Mesenchymal stem cell (in vitro differentiated cells and primary cell): Measurements from ENCODE around the gene ANTXRL.
"Not testable (repeated sequence)": the region's sequence is repeated elsewhere in the genome, so short reads cannot be mapped to it uniquely, and the experiment has no call there.

ENCODE experiments used
- DNase-seq: peaks from one replicate; pipeline ENCODE4 v3.0.0-alpha.2; 2013
- H2AFZ ChIP-seq: one replicate; pipeline ENCODE4 v1.6.1; 2013; ENCODE audit warnings: low read depth, mild to moderate bottlenecking, control low read depth, inconsistent platforms, low read length, moderate library complexity
- H2AK5ac ChIP-seq: 2 replicates; pipeline ENCODE4 v1.6.1; 2013; ENCODE audit warnings: low read length, moderate library complexity, mild to moderate bottlenecking, inconsistent platforms; ENCODE audit not compliant: severe bottlenecking
- H2BK120ac ChIP-seq: one replicate; pipeline ENCODE4 v1.6.1; 2013; ENCODE audit warnings: low read depth, mild to moderate bottlenecking, inconsistent platforms, low read length, moderate library complexity
- H2BK12ac ChIP-seq, 2 experiments: one replicate each; pipeline ENCODE4 v1.6.1; 2013; ENCODE audit warnings: inconsistent platforms in 2 of 2, low read length in 2 of 2, mild to moderate bottlenecking in 2 of 2, moderate library complexity in 2 of 2, control low read depth in 1 of 2
- H2BK15ac ChIP-seq: one replicate; pipeline ENCODE4 v1.6.1; 2013; ENCODE audit warnings: mild to moderate bottlenecking, low read depth, inconsistent platforms; ENCODE audit not compliant: poor library complexity, severe bottlenecking
- H2BK5ac ChIP-seq: 2 replicates; pipeline ENCODE4 v1.6.1; 2013; ENCODE audit warnings: low read depth, mild to moderate bottlenecking, low read length, control low read depth, inconsistent platforms; ENCODE audit not compliant: poor library complexity, severe bottlenecking
- H3K14ac ChIP-seq, 2 experiments: one replicate each; pipeline ENCODE4 v1.6.1; 2013; ENCODE audit warnings: inconsistent platforms in 2 of 2, low read length in 2 of 2, control low read depth in 1 of 2, mild to moderate bottlenecking in 1 of 2, moderate library complexity in 1 of 2
- H3K18ac ChIP-seq, 2 experiments: one replicate each; pipeline ENCODE4 v1.6.1; 2013; ENCODE audit warnings: inconsistent platforms in 2 of 2, low read length in 2 of 2, control low read depth in 1 of 2, low read depth in 1 of 2, mild to moderate bottlenecking in 1 of 2
- H3K23ac ChIP-seq, 2 experiments: one replicate each; pipeline ENCODE4 v1.6.1; 2013; ENCODE audit warnings: inconsistent platforms in 2 of 2, low read length in 2 of 2, mild to moderate bottlenecking in 2 of 2, moderate library complexity in 2 of 2, control low read depth in 1 of 2
- H3K27ac ChIP-seq: 2 replicates; pipeline ENCODE4 v1.5.1; 2013; ENCODE audit warnings: mild to moderate bottlenecking, moderate library complexity, low read length, control low read depth, inconsistent platforms; ENCODE audit not compliant: poor library complexity, severe bottlenecking
- H3K27me3 ChIP-seq, 2 experiments: 2 replicates each; pipeline versions ENCODE4 v1.6.1 to v1.7.0; 2013; ENCODE audit warnings: low read length in 2 of 2, mild to moderate bottlenecking in 2 of 2, moderate library complexity in 2 of 2, control low read depth in 1 of 2, inconsistent platforms in 1 of 2; ENCODE audit not compliant: control insufficient read depth in 1 of 2, insufficient read depth in 1 of 2
- H3K36me3 ChIP-seq, 2 experiments: 2 replicates each; pipeline versions ENCODE4 v1.6.1 to v1.7.0; 2013; ENCODE audit warnings: low read length in 2 of 2, control low read depth in 1 of 2, inconsistent platforms in 1 of 2, low read depth in 1 of 2, mild to moderate bottlenecking in 1 of 2; ENCODE audit not compliant: insufficient read depth in 2 of 2, control insufficient read depth in 1 of 2
- H3K4ac ChIP-seq, 2 experiments: one replicate each; pipeline ENCODE4 v1.6.1; 2013; ENCODE audit warnings: inconsistent platforms in 2 of 2, low read length in 2 of 2, mild to moderate bottlenecking in 2 of 2, moderate library complexity in 2 of 2, control low read depth in 1 of 2, low read depth in 1 of 2
- H3K4me1 ChIP-seq: 2 replicates; pipeline ENCODE4 v1.6.1; 2013; ENCODE audit warnings: low read depth, low read length, control low read depth; ENCODE audit not compliant: control insufficient read depth, insufficient read depth
- H3K4me2 ChIP-seq: 2 replicates; pipeline ENCODE4 v1.6.1; 2013; ENCODE audit warnings: low read length, mild to moderate bottlenecking, inconsistent platforms; ENCODE audit not compliant: poor library complexity, severe bottlenecking
- H3K4me3 ChIP-seq, 2 experiments: 2 replicates each; pipeline versions ENCODE4 v1.5.1 to v1.7.0; 2013; ENCODE audit warnings: low read length in 2 of 2, mild to moderate bottlenecking in 2 of 2, control low read depth in 1 of 2, low read depth in 1 of 2; ENCODE audit not compliant: insufficient read depth in 1 of 2
- H3K79me1 ChIP-seq: replicated peaks from 2 replicates; pipeline ENCODE4 v1.6.1; 2013; ENCODE audit warnings: mild to moderate bottlenecking, control low read depth, low read length, inconsistent platforms; ENCODE audit not compliant: poor library complexity, severe bottlenecking
- H3K9ac ChIP-seq: 2 replicates; pipeline ENCODE4 v1.7.0; 2013; ENCODE audit warnings: mild to moderate bottlenecking, low read length, moderate library complexity
- H3K9me3 ChIP-seq: 2 replicates; pipeline ENCODE4 v1.7.0; 2013; ENCODE audit warnings: mild to moderate bottlenecking, low read length; ENCODE audit not compliant: control insufficient read depth
- H4K8ac ChIP-seq: one replicate; pipeline ENCODE4 v1.6.1; 2013; ENCODE audit warnings: inconsistent platforms, mild to moderate bottlenecking, low read length, moderate library complexity
- H4K91ac ChIP-seq: one replicate; pipeline ENCODE4 v1.6.1; 2013; ENCODE audit warnings: mild to moderate bottlenecking, low read length, inconsistent platforms
- WGBS: methylation state at CpG from one replicate; pipeline ENCODE4 v1.1.7; 2013; ENCODE audit warnings: mixed read lengths; 5-methylcytosine and 5-hydroxymethylcytosine counted together

The ANTXRL gene

DNA sequence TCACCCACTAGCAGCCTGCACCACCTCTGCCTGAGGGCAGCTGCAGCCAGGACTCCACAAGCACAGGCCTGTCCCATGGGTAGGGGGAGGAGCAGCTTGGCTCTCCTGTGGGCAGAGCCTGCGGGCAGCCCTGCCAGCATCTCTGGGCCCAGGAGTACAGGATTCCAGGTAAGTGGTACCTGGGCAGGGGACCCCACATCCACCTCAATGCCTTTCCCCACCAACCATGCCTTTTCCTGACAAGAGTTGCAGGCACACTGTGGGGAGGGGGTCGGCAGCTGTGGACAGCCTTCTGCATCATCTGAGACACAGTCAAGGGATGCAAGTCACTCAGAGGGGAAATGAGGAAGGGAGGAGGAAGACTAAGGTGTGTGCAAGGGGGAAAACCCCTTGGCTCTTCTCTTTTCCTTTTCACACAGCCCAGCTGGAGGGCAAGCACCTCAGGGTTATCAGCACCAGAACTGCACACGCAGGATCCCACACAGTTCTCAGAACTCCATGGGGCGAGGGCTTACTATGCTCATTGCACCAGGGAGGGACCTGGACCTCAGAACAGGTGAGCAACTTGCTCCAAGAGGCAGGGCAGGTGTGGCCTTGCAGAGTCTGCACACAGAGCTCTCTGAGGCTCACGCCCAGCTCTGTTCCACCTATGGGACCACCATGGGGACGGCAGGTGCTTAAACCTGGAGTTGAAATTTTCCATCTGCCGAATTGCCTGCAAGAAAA is 16.5 kb upstream of the ANTXRL start:
- H3K27ac ChIP-seq = no peak overlapping the region
- no peak overlapping the region for H2BK12ac ChIP-seq
- no peak overlapping the region for H3K18ac ChIP-seq
- H3K4me3 ChIP-seq = no peak overlapping the region
- no peak overlapping the region for H3K4ac ChIP-seq
- no peak overlapping the region for H2AFZ ChIP-seq
- H2AK5ac ChIP-seq = no peak overlapping the region
- no peak overlapping the region for H4K91ac ChIP-seq
- DNase-seq = no peak
- H3K23ac ChIP-seq = no peak overlapping the region
- peaks cover 0 to 7% of the 10 kb centered on the region in 2 experiments for H3K27me3 ChIP-seq
- H2BK120ac ChIP-seq = no peak overlapping the region
- H4K8ac ChIP-seq = no peak overlapping the region
- no peak overlapping the region for H3K4me2 ChIP-seq
- no peak overlapping the region for H3K9ac ChIP-seq
- H3K9me3 ChIP-seq = no peaks in the 10 kb centered on the region
- no peak overlapping the region for H3K14ac ChIP-seq
- H3K79me1 ChIP-seq = no peaks in the 10 kb centered on the region
- H3K4me1 ChIP-seq = no peaks in the 10 kb centered on the region
- H2BK5ac ChIP-seq = no peak overlapping the region
- no peak overlapping the region for H2BK15ac ChIP-seq
- 92% methylated on average over 7 of the region's 7 CpGs for WGBS
- H3K36me3 ChIP-seq = no peaks in the 10 kb centered on the region

DNA sequence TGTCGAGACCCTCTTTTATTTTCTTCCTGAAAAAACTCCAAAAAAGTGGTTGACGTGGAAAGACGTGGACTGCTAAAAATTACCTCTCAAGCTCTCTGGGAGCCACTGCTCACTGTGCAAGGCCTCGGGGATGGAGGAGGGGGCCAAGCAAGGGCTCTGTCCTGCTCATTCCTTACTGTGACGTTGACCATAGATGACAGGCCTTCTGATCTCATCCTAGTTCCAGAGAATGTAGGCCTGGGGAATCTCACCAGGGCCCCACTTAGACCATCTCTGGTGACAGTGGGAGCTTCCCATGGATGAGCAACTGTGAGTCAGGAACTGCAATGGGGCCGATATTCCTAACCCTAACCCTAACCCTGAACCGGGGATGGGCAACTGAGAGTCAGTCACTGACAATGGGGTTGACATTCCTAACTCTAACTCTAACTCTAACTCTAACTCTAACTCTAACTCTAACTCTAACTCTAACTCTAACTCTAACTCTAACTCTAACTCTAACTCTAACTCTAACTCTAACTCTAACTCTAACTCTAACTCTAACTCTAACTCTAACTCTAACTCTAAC is 15.8 kb upstream of the ANTXRL start:
- H2AFZ ChIP-seq, H3K79me1 ChIP-seq, H3K9ac ChIP-seq, H3K18ac ChIP-seq, H3K27me3 ChIP-seq, H3K4me2 ChIP-seq, H3K4me3 ChIP-seq, H2AK5ac ChIP-seq, H3K9me3 ChIP-seq, H3K36me3 ChIP-seq, H3K23ac ChIP-seq, H2BK12ac ChIP-seq, H2BK120ac ChIP-seq, H2BK5ac ChIP-seq, H4K91ac ChIP-seq, H3K4me1 ChIP-seq, H4K8ac ChIP-seq, H3K14ac ChIP-seq, H2BK15ac ChIP-seq, H3K27ac ChIP-seq, H3K4ac ChIP-seq: not testable (repeated sequence)
- 61% methylated on average over 7 of the region's 7 CpGs for WGBS
- peak; percentile 47 for DNase-seq

DNA sequence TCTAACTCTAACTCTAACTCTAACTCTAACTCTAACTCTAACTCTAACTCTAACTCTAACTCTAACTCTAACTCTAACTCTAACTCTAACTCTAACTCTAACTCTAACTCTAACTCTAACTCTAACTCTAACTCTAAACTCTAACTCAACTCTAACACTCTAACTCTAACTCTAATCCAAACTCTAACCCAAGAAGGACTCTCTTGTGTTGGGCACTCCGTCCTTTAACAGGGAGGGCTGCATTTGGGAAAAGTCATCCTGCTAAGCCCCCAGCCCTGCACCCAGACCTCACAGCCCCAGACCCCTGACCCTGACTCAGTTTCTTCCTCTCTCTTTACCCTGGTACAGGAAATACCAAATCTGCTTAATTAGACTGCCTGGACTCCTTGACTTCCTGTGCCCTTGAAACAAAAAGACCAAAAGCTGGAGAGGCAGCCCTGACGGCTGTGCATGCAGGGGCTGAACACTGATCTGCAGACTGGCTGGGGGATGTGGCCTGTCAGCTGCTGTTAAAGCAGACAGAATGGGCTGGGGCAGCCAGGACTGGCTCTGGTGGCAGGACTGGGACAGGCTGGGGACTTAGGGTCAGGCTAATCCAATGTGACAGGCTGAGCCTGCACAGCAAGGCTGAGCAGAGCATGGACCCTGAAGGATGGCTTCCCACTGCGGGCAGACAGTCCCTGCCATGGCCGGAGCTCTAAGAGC is 14.8 kb upstream of the ANTXRL start:
- H2BK5ac ChIP-seq, H3K79me1 ChIP-seq, H3K4me1 ChIP-seq, H4K8ac ChIP-seq, H2AFZ ChIP-seq, DNase-seq, H3K9me3 ChIP-seq, H2BK120ac ChIP-seq, H3K9ac ChIP-seq, H2AK5ac ChIP-seq, H4K91ac ChIP-seq, H3K23ac ChIP-seq, H2BK12ac ChIP-seq, H3K4me3 ChIP-seq, H3K36me3 ChIP-seq, H3K4ac ChIP-seq, H2BK15ac ChIP-seq, H3K18ac ChIP-seq, H3K14ac ChIP-seq, H3K4me2 ChIP-seq, H3K27ac ChIP-seq: not testable (repeated sequence)
- peaks cover 2 to 11% of the 10 kb centered on the region in 2 experiments for H3K27me3 ChIP-seq
- 57% methylated on average over 4 of the region's 4 CpGs for whole genome bisulfite sequencing

DNA sequence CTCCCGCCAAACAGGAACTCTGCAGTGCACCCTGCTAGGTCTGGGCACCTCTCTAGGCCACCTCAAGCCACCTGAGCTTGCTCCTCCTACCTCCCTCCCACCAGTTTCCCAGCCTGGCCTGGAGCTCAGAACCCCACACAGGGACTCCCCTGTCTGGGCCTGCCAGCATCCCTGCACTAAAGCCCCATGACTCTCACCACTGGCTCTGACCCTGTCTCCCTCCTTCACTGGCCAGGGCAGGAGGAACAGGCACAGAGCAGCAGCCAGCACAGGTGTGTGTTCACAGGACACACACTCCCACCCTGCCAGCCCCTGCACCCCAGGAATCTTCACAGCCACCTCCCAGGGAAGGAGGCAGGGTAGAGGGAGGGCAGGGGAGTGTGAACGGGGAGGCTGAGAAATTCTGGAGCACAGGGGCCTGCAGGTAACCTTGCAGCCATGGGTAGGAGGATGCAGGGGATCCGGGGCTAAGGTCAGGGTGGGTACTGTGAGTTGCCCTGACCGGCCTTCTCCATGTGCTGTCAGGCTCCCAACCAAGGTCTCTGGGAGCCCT is 13.9 kb upstream of the ANTXRL start:
- no peak overlapping the region for H4K8ac ChIP-seq
- H3K4me1 ChIP-seq = no peaks in the 10 kb centered on the region
- no peak overlapping the region for H3K23ac ChIP-seq
- no peak overlapping the region for H2AFZ ChIP-seq
- H3K9ac ChIP-seq = no peak overlapping the region
- no peaks in the 10 kb centered on the region for H3K79me1 ChIP-seq
- H3K27ac ChIP-seq = no peak overlapping the region
- H2BK12ac ChIP-seq = no peak overlapping the region
- DNase-seq = no peak
- no peak overlapping the region for H2BK5ac ChIP-seq
- peak overlapping the region in 1 of 2 experiments; percentile 64 for H3K14ac ChIP-seq
- no peaks in the 10 kb centered on the region for H3K36me3 ChIP-seq
- H3K4me2 ChIP-seq = no peak overlapping the region
- H2BK15ac ChIP-seq = no peak overlapping the region
- H3K9me3 ChIP-seq = no peaks in the 10 kb centered on the region
- no peak overlapping the region for H3K4ac ChIP-seq
- 79% methylated on average over 4 of the region's 4 CpGs for WGBS
- no peak overlapping the region for H2AK5ac ChIP-seq
- H2BK120ac ChIP-seq = no peak overlapping the region
- H3K27me3 ChIP-seq = peaks cover 8 to 11% of the 10 kb centered on the region in 2 experiments
- no peak overlapping the region for H4K91ac ChIP-seq
- H3K4me3 ChIP-seq = no peak overlapping the region
- H3K18ac ChIP-seq = no peak overlapping the region
